ENCODE results near the gene ITIH3. TPM values are rescaled to one million over a fixed set of nuclear protein-coding genes. Genes with fewer than 3 reads are reported as not detected.

ITIH3 gene
- total and polyA plus RNA-seq, 2 of the 4 experiments (the other 2 are of a cell fraction), result 0.72 to 0.94 TPM

DNA sequence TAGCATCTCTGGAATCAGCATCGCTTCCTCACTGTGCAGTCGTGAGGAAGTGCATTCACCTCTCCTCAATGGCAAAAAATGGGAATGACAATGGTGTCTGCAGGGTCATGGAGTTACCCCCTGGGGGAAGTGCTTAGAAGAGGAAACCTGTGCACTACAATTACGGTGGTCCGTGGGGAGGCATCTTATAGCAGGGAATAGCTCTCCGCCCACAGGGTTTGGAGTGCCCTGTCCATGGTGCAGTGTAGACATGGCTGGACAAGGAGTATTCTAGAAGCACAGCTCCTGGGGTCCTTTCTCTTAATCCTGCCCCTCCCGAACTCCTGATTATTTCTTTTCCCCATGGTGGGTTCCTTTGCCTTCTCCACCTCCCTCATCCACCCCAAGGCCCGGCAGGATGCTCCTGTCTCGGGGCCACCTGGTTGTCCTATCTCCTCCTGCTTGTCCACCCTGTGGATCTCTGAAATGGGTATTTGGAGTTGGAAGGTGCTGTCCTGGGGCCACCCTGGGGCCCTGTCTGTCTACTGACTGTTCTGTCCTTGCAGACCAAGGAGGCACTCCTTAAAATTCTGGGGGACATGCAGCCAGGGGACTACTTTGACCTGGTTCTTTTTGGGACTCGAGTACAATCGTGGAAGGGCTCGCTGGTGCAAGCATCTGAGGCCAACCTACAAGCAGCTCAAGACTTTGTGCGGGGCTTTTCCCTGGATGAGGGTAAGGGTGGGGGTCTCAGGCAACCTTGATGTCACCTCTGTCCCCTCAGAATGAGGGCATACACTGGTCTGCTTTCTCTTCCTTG, 12.0 kb upstream of the ITIH3 start:
- POLR2A ChIA-PET (ENCODE audit: unreplicated experiment), result no interaction called here

More for the DNA sequence above, 12.0 kb upstream of the ITIH3 start:
- Histone ChIP-seq H3K4me2 (ENCODE audit: low read depth, low read length) (no peak overlapping the region), H4K20me1 (ENCODE audit: insufficient read depth, low read length) (no peaks in the 10 kb centered on the region), H3K4me3 (ENCODE audit: insufficient read depth, low read depth, low read length) (no peak overlapping the region), H3K18ac (ENCODE audit: low read depth, low read length) (no peak overlapping the region), H2BK120ac (ENCODE audit: low read depth, low read length) (no peak overlapping the region), H4K5ac (ENCODE audit: low read depth, low read length) (no peak overlapping the region), H3K4ac (ENCODE audit: low read depth, low read length) (no peak overlapping the region), H3K4me1 (ENCODE audit: control insufficient read depth, insufficient read depth, low read length) (no peaks in the 10 kb centered on the region), H2AK5ac (ENCODE audit: low read depth, low read length) (no peak overlapping the region), H3K56ac (ENCODE audit: extremely low read depth, insufficient read depth, low read length) (no peak overlapping the region), H3K23ac (ENCODE audit: low read depth, low read length) (no peak overlapping the region), H3K9me1 (ENCODE audit: insufficient read depth, low read length) (peaks cover 4% of the 10 kb centered on the region; the same call in 1 of the 2 replicates), H2BK5ac (ENCODE audit: low read depth, low read length, poor library complexity, severe bottlenecking) (no peak overlapping the region), H3K9ac (ENCODE audit: low read depth, low read length) (no peak overlapping the region), H4K8ac (ENCODE audit: low read depth in 2 of 2, low read length in 2 of 2) (no peak overlapping the region), H3K36me3 (ENCODE audit: control insufficient read depth, insufficient read depth, low read length) (no peaks in the 10 kb centered on the region), H3K9me3 (ENCODE audit: control insufficient read depth, insufficient read depth, low read length) (no peaks in the 10 kb centered on the region), H2AK9ac (replicated peaks; ENCODE audit: low read depth, low read length, poor library complexity) (no peak overlapping the region), H3K79me1 (ENCODE audit: low read depth in 1 of 2, low read length in 2 of 2) (no peaks in the 10 kb centered on the region), H3K14ac (replicated peaks; ENCODE audit: low read depth, low read length) (no peak overlapping the region), H2BK15ac (ENCODE audit: low read depth, low read length) (no peak overlapping the region), H3K27me3 (ENCODE audit: control insufficient read depth, insufficient read depth, low read length) (peaks cover 57% of the 10 kb centered on the region), H2BK20ac (ENCODE audit: low read depth, low read length) (no peak overlapping the region), H2AFZ (replicated peaks; ENCODE audit: low read length, poor library complexity) (no peak overlapping the region), H4K91ac (ENCODE audit: insufficient read depth, low read depth, low read length) (no peak overlapping the region), H3K27ac (ENCODE audit: insufficient read depth, low read length) (no peak overlapping the region)
- CTCF ChIA-PET, result no interaction called here
- BruUV-seq (replicated peaks), result no TSS peak
- in situ Hi-C loops (cut with MboI; ENCODE audit: low sequenced_read_pairs) (no loop called here), dilution Hi-C loops (cut with HindIII; ENCODE audit: low sequenced_read_pairs, unreplicated experiment) (no loop called here), intact Hi-C loops (cut with micrococcal nuclease) (no loop called here)
- WGBS, 2 experiments (ENCODE audit: extremely low coverage in 2 of 2, insufficient read length in 1 of 2), result 67% methylated on average over 2 of the region's 12 CpGs; no CpG with 5 or more reads in 1 of the 2 experiments
- no peak for ATAC-seq (ENCODE audit: low read depth)
- TF ChIP-seq BHLHE40 (IDR thresholded peaks at IDR 0.05; ENCODE audit: low read depth, low read length) (no peak), FOS (IDR thresholded peaks at IDR 0.05; ENCODE audit: low read depth, low read length) (no peak), RCOR1 (IDR thresholded peaks at IDR 0.05; ENCODE audit: insufficient replicate concordance, low read length) (no peak), MXI1 (IDR thresholded peaks at IDR 0.05; ENCODE audit: borderline replicate concordance, low read depth, low read length) (no peak), POLR2A (IDR thresholded peaks at IDR 0.05; ENCODE audit: low read depth, low read length) (no peak), NFE2L2 (IDR thresholded peaks at IDR 0.05; ENCODE audit: low read depth, low read length) (no peak), MAFK (IDR thresholded peaks at IDR 0.05; ENCODE audit: low read depth, low read length) (no peak), RAD21 (IDR thresholded peaks at IDR 0.05; ENCODE audit: low read length) (no peak), MAZ (IDR thresholded peaks at IDR 0.05; ENCODE audit: borderline replicate concordance, low read depth, low read length) (no peak)
- TF ChIP-seq, protein P1, sequence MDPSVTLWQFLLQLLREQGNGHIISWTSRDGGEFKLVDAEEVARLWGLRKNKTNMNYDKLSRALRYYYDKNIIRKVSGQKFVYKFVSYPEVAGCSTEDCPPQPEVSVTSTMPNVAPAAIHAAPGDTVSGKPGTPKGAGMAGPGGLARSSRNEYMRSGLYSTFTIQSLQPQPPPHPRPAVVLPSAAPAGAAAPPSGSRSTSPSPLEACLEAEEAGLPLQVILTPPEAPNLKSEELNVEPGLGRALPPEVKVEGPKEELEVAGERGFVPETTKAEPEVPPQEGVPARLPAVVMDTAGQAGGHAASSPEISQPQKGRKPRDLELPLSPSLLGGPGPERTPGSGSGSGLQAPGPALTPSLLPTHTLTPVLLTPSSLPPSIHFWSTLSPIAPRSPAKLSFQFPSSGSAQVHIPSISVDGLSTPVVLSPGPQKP (IDR thresholded peaks at IDR 0.05; ENCODE audit: borderline replicate concordance, low read depth, low read length), result no peak
- DNase-seq, result no peak

Data from IMR-90 (cell line).